ENCODE measurements around the gene AGL. TPM values are rescaled to one million over a fixed set of nuclear protein-coding genes. Genes with fewer than 3 reads are reported as not detected.
"Not testable (repeated sequence)": the region's sequence is repeated elsewhere in the genome, so short reads cannot be mapped to it uniquely, and the experiment has no call there.

The AGL gene
- total RNA-seq, 1 experiment from 2014 or later: 12.7 TPM

- no TSS peak for BruUV-seq (replicated peaks)
- intact Hi-C loops (cut with micrococcal nuclease; ENCODE audit: unreplicated experiment): loop anchor here (5.0 kb wide), 1 partner anchor 500 kb away; the partner anchor contains the start of gene CDC14A
- H3K36me3 ChIP-seq (ENCODE audit: insufficient read depth, low read length, poor library complexity, severe bottlenecking): no peaks in the 10 kb centered on the region
- ChIA-PET CTCF (no interaction called here), POLR2A (ENCODE audit: low non-redundant PET) (no interaction called here)
- DNase-seq (ENCODE audit: low spot score): no peak
- H3K4me1 ChIP-seq (ENCODE audit: insufficient read depth, low read length, poor library complexity, severe bottlenecking): peaks cover 15% of the 10 kb centered on the region
- H3K9me3 ChIP-seq (ENCODE audit: low read depth, low read length, poor library complexity, severe bottlenecking): no peaks in the 10 kb centered on the region
- no peak overlapping the region for H3K27ac ChIP-seq (ENCODE audit: low read depth, low read length, poor library complexity, severe bottlenecking)
- TF ChIP-seq CTCF (conservative IDR thresholded peaks at IDR 0.05; ENCODE audit: low read depth, low read length) (no peak), EZH2 (IDR thresholded peaks at IDR 0.05; ENCODE audit: borderline replicate concordance, low read depth, low read length, poor library complexity, severe bottlenecking) (no peak)
- H3K27me3 ChIP-seq (replicated peaks; ENCODE audit: insufficient read depth, low read depth, low read length, poor library complexity): no peaks in the 10 kb centered on the region
- H3K4me3 ChIP-seq (ENCODE audit: low read depth, low read length, poor library complexity, severe bottlenecking): peak overlapping the region; percentile 55
Measured at GRCh38 chr1:99851850-99852454, 1.8 kb downstream of the AGL start.

GRCh38 chr1:99852648-99853047 is 2.5 kb downstream of the AGL start:
- DNase-seq (ENCODE audit: low spot score): no peak
- BruUV-seq (replicated peaks): no TSS peak
- intact Hi-C loops (cut with micrococcal nuclease; ENCODE audit: unreplicated experiment): loop anchor here (5.0 kb wide), 1 partner anchor 500 kb away; the partner anchor contains the start of gene CDC14A
- no peaks in the 10 kb centered on the region for H3K36me3 ChIP-seq (ENCODE audit: insufficient read depth, low read length, poor library complexity, severe bottlenecking)
- H3K9me3 ChIP-seq (ENCODE audit: low read depth, low read length, poor library complexity, severe bottlenecking): no peaks in the 10 kb centered on the region
- TF ChIP-seq CTCF (conservative IDR thresholded peaks at IDR 0.05; ENCODE audit: low read depth, low read length): no peak
- no peak for TF ChIP-seq EZH2 (IDR thresholded peaks at IDR 0.05; ENCODE audit: borderline replicate concordance, low read depth, low read length, poor library complexity, severe bottlenecking)
- ChIA-PET POLR2A (ENCODE audit: low non-redundant PET) (no interaction called here), CTCF (no interaction called here)
- no peak overlapping the region for H3K4me3 ChIP-seq (ENCODE audit: low read depth, low read length, poor library complexity, severe bottlenecking)
- no peaks in the 10 kb centered on the region for H3K27me3 ChIP-seq (replicated peaks; ENCODE audit: insufficient read depth, low read depth, low read length, poor library complexity)
- no peak overlapping the region for H3K27ac ChIP-seq (ENCODE audit: low read depth, low read length, poor library complexity, severe bottlenecking)
- peaks cover 15% of the 10 kb centered on the region for H3K4me1 ChIP-seq (ENCODE audit: insufficient read depth, low read length, poor library complexity, severe bottlenecking)

- H3K9me3 ChIP-seq (ENCODE audit: low read depth, low read length, poor library complexity, severe bottlenecking): no peaks in the 10 kb centered on the region
- H3K36me3 ChIP-seq (ENCODE audit: insufficient read depth, low read length, poor library complexity, severe bottlenecking): no peaks in the 10 kb centered on the region
- H3K27ac ChIP-seq (ENCODE audit: low read depth, low read length, poor library complexity, severe bottlenecking): no peak overlapping the region
- no peaks in the 10 kb centered on the region for H3K27me3 ChIP-seq (replicated peaks; ENCODE audit: insufficient read depth, low read depth, low read length, poor library complexity)
- intact Hi-C loops (cut with micrococcal nuclease; ENCODE audit: unreplicated experiment): no loop called here
- BruUV-seq (replicated peaks): no TSS peak
- H3K4me3 ChIP-seq (ENCODE audit: low read depth, low read length, poor library complexity, severe bottlenecking): no peak overlapping the region
- TF ChIP-seq EZH2 (IDR thresholded peaks at IDR 0.05; ENCODE audit: borderline replicate concordance, low read depth, low read length, poor library complexity, severe bottlenecking) (no peak), CTCF (conservative IDR thresholded peaks at IDR 0.05; ENCODE audit: low read depth, low read length) (no peak)
- POLR2A ChIA-PET (ENCODE audit: low non-redundant PET): no interaction called here
- peaks cover 9% of the 10 kb centered on the region for H3K4me1 ChIP-seq (ENCODE audit: insufficient read depth, low read length, poor library complexity, severe bottlenecking)
- CTCF ChIA-PET: no interaction called here
- DNase-seq (ENCODE audit: low spot score): no peak
Measured at GRCh38 chr1:99855914-99856450, 5.8 kb downstream of the AGL start.

GRCh38 chr1:99857041-99857440 is 6.9 kb downstream of the AGL start:
- H3K4me1 ChIP-seq (ENCODE audit: insufficient read depth, low read length, poor library complexity, severe bottlenecking); intact Hi-C loops (cut with micrococcal nuclease; ENCODE audit: unreplicated experiment); POLR2A ChIA-PET (ENCODE audit: low non-redundant PET); H3K27ac ChIP-seq (ENCODE audit: low read depth, low read length, poor library complexity, severe bottlenecking); H3K36me3 ChIP-seq (ENCODE audit: insufficient read depth, low read length, poor library complexity, severe bottlenecking); H3K4me3 ChIP-seq (ENCODE audit: low read depth, low read length, poor library complexity, severe bottlenecking); H3K9me3 ChIP-seq (ENCODE audit: low read depth, low read length, poor library complexity, severe bottlenecking); DNase-seq (ENCODE audit: low spot score); CTCF ChIA-PET; H3K27me3 ChIP-seq (replicated peaks; ENCODE audit: insufficient read depth, low read depth, low read length, poor library complexity); BruUV-seq (replicated peaks): not testable (repeated sequence)
